ENCODE results near the gene TEX53.

The TEX53 gene

GRCh38 chr9:114697951-114698351 is 40.3 kb upstream of the TEX53 start:
- Histone ChIP-seq H2AFZ (ENCODE audit: low read depth, low read length, severe bottlenecking) (no peak overlapping the region), H3K27me3 (ENCODE audit: low read length) (no peaks in the 10 kb centered on the region), H3K9me2 (replicated peaks; ENCODE audit: insufficient read depth, low read length) (no peaks in the 10 kb centered on the region), H3K4me2 (ENCODE audit: low read depth, low read length, poor library complexity, severe bottlenecking) (no peak overlapping the region), H3F3A (ENCODE audit: insufficient read depth) (no peaks in the 10 kb centered on the region), H3K79me2 (ENCODE audit: insufficient read depth, low read length) (no peaks in the 10 kb centered on the region), H3K4me3 (ENCODE audit: insufficient read depth, low read length, poor library complexity, severe bottlenecking) (no peak overlapping the region), H3K9ac (ENCODE audit: low read length) (no peak overlapping the region), H4K20me1 (ENCODE audit: low read depth, low read length) (no peaks in the 10 kb centered on the region), H3K27ac (ENCODE audit: low read depth, low read length) (no peak overlapping the region), H3K36me3 (ENCODE audit: low read length) (no peaks in the 10 kb centered on the region), H3K9me3 (ENCODE audit: insufficient read depth, low read length) (no peaks in the 10 kb centered on the region)
- TF ChIP-seq EZH2phosphoT487 (conservative IDR thresholded peaks at IDR 0.05; ENCODE audit: low read length) (no peak), CTCF (IDR thresholded peaks at IDR 0.05; ENCODE audit: insufficient read depth, low read length, poor library complexity, severe bottlenecking) (no peak)

GRCh38 chr9:114696814-114697544 is 39.4 kb upstream of the TEX53 start:
- Histone ChIP-seq H3K9me3 (ENCODE audit: insufficient read depth, low read length) (no peaks in the 10 kb centered on the region), H2AFZ (ENCODE audit: low read depth, low read length, severe bottlenecking) (no peak overlapping the region), H3K27ac (ENCODE audit: low read depth, low read length) (no peak overlapping the region), H4K20me1 (ENCODE audit: low read depth, low read length) (no peaks in the 10 kb centered on the region), H3K27me3 (ENCODE audit: low read length) (no peaks in the 10 kb centered on the region), H3K9ac (ENCODE audit: low read length) (no peak overlapping the region), H3K36me3 (ENCODE audit: low read length) (no peaks in the 10 kb centered on the region), H3K4me2 (ENCODE audit: low read depth, low read length, poor library complexity, severe bottlenecking) (no peak overlapping the region), H3K9me2 (replicated peaks; ENCODE audit: insufficient read depth, low read length) (no peaks in the 10 kb centered on the region), H3K4me3 (ENCODE audit: insufficient read depth, low read length, poor library complexity, severe bottlenecking) (no peak overlapping the region), H3F3A (ENCODE audit: insufficient read depth) (no peaks in the 10 kb centered on the region), H3K79me2 (ENCODE audit: insufficient read depth, low read length) (no peaks in the 10 kb centered on the region)
- TF ChIP-seq CTCF (IDR thresholded peaks at IDR 0.05; ENCODE audit: insufficient read depth, low read length, poor library complexity, severe bottlenecking) (no peak), EZH2phosphoT487 (conservative IDR thresholded peaks at IDR 0.05; ENCODE audit: low read length) (no peak)

GRCh38 chr9:114695948-114696347 is 38.3 kb upstream of the TEX53 start:
- no peaks in the 10 kb centered on the region for H4K20me1 ChIP-seq (ENCODE audit: low read depth, low read length)
- H3K9ac ChIP-seq (ENCODE audit: low read length) = no peak overlapping the region
- no peaks in the 10 kb centered on the region for H3K36me3 ChIP-seq (ENCODE audit: low read length)
- no peaks in the 10 kb centered on the region for H3K79me2 ChIP-seq (ENCODE audit: insufficient read depth, low read length)
- H3K9me2 ChIP-seq (replicated peaks; ENCODE audit: insufficient read depth, low read length) = no peaks in the 10 kb centered on the region
- H3K4me3 ChIP-seq (ENCODE audit: insufficient read depth, low read length, poor library complexity, severe bottlenecking) = no peak overlapping the region
- no peak overlapping the region for H2AFZ ChIP-seq (ENCODE audit: low read depth, low read length, severe bottlenecking)
- H3K4me2 ChIP-seq (ENCODE audit: low read depth, low read length, poor library complexity, severe bottlenecking) = no peak overlapping the region
- no peaks in the 10 kb centered on the region for H3F3A ChIP-seq (ENCODE audit: insufficient read depth)
- H3K9me3 ChIP-seq (ENCODE audit: insufficient read depth, low read length) = no peaks in the 10 kb centered on the region
- no peaks in the 10 kb centered on the region for H3K27me3 ChIP-seq (ENCODE audit: low read length)
- TF ChIP-seq CTCF (IDR thresholded peaks at IDR 0.05; ENCODE audit: insufficient read depth, low read length, poor library complexity, severe bottlenecking) = no peak
- no peak for TF ChIP-seq EZH2phosphoT487 (conservative IDR thresholded peaks at IDR 0.05; ENCODE audit: low read length)
- no peak overlapping the region for H3K27ac ChIP-seq (ENCODE audit: low read depth, low read length)

Measured in SU-DHL-6 (cell line).